Fibroblast of lung (primary cell): ENCODE data around the gene ERI3. TPM values are rescaled to one million over a fixed set of nuclear protein-coding genes. Genes with fewer than 3 reads are reported as not detected.

Source experiments
- DNase-seq, 2 donors: peaks; one replicate each; pipeline versions ENCODE4 v3.0.0 to v3.0.0-alpha.2; 2010; ENCODE audit warnings: low read depth in 2 of 2
- H2AFZ ChIP-seq: 2 replicates; pipeline ENCODE4 v1.5.1; 2012; ENCODE audit warnings: low read length, control low read depth, inconsistent platforms
- H3K27ac ChIP-seq: 2 replicates; pipeline ENCODE4 v1.5.1; 2011; ENCODE audit warnings: low read length, control low read depth; ENCODE audit not compliant: insufficient read depth
- H3K27me3 ChIP-seq: 2 replicates; pipeline ENCODE4 v1.5.1; 2011; ENCODE audit warnings: mild to moderate bottlenecking, low read length; ENCODE audit not compliant: control insufficient read depth, insufficient read depth
- H3K36me3 ChIP-seq: 2 replicates; pipeline ENCODE4 v1.5.1; 2011; ENCODE audit warnings: low read length; ENCODE audit not compliant: control insufficient read depth, insufficient read depth
- H3K4me1 ChIP-seq: 2 replicates; pipeline ENCODE4 v1.5.1; 2011; ENCODE audit warnings: low read length; ENCODE audit not compliant: control insufficient read depth, insufficient read depth; ENCODE audit errors: extremely low read depth
- H3K4me2 ChIP-seq: 2 replicates; pipeline ENCODE4 v1.5.1; 2011; ENCODE audit warnings: low read length, control low read depth; ENCODE audit not compliant: insufficient read depth; ENCODE audit errors: extremely low read depth
- H3K4me3 ChIP-seq, 4 experiments: fragments of 200-600 bp in 1 of 4; sonication (generic) in 1 of 4; replicated peaks in 1 of 4; 2 replicates each; pipeline ENCODE4 v1.5.1; 2011 to 2016; ENCODE audit warnings: low read length in 4 of 4, low read depth in 3 of 4, mild to moderate bottlenecking in 3 of 4, control low read depth in 2 of 4, inconsistent platforms in 1 of 4, mixed read lengths in 1 of 4; ENCODE audit not compliant: insufficient read depth in 1 of 4; ENCODE audit errors: control extremely low read depth in 1 of 4
- H3K79me2 ChIP-seq: 2 replicates; pipeline ENCODE4 v1.5.1; 2012; ENCODE audit warnings: mild to moderate bottlenecking, low read length, inconsistent platforms; ENCODE audit not compliant: control insufficient read depth, insufficient read depth
- H3K9ac ChIP-seq: 2 replicates; pipeline ENCODE4 v1.5.1; 2011; ENCODE audit warnings: mild to moderate bottlenecking, low read length, control low read depth; ENCODE audit not compliant: insufficient read depth
- H3K9me3 ChIP-seq: 2 replicates; pipeline ENCODE4 v1.5.1; 2012; ENCODE audit warnings: low read depth, low read length; ENCODE audit not compliant: control insufficient read depth, insufficient read depth
- H4K20me1 ChIP-seq: 2 replicates; pipeline ENCODE4 v1.5.1; 2011; ENCODE audit warnings: low read length; ENCODE audit not compliant: control insufficient read depth, insufficient read depth; ENCODE audit errors: extremely low read depth
- EZH2 ChIP-seq: IDR thresholded peaks from 2 replicates; pipeline ENCODE4 v1.5.1; 2012; ENCODE audit warnings: low read length, control low read depth, mild to moderate bottlenecking; ENCODE audit errors: missing control alignments
- polyA plus RNA-seq, 2 donors: library from polyadenylated mRNA; depleted of rRNA in 1 of 2; stranded (reverse) in 1 of 2; unstranded in 1 of 2; fragments of >200 nt; gene quantifications; 2 replicates each; pipeline ENCODE4 v1.2.1, GENCODE V29; 2011 to 2012; ENCODE audit warnings: missing spikeins in 1 of 2
- total RNA-seq: library from RNA; depleted of rRNA; stranded (reverse); fragments of >200 nt; gene quantifications from 2 replicates; pipeline ENCODE4 v1.2.1, GENCODE V29; 2014
- TF ChIP-seq, protein P1 (sequence below), 2 donors: IDR thresholded peaks in 1 of 2; conservative IDR thresholded peaks in 1 of 2; 1 replicate in 1 of 2; 2 replicates in 1 of 2; pipeline ENCODE4 v1.5.1; 2011 to 2012; ENCODE audit warnings: low read length in 2 of 2, control low read depth in 1 of 2, inconsistent platforms in 1 of 2, low read depth in 1 of 2, mild to moderate bottlenecking in 1 of 2

Gene ERI3
- total and polyA plus RNA-seq, 2 donors (not counting 1 experiment from before 2014, with no cell fraction given): 43.4 to 44.9 TPM

DNA sequence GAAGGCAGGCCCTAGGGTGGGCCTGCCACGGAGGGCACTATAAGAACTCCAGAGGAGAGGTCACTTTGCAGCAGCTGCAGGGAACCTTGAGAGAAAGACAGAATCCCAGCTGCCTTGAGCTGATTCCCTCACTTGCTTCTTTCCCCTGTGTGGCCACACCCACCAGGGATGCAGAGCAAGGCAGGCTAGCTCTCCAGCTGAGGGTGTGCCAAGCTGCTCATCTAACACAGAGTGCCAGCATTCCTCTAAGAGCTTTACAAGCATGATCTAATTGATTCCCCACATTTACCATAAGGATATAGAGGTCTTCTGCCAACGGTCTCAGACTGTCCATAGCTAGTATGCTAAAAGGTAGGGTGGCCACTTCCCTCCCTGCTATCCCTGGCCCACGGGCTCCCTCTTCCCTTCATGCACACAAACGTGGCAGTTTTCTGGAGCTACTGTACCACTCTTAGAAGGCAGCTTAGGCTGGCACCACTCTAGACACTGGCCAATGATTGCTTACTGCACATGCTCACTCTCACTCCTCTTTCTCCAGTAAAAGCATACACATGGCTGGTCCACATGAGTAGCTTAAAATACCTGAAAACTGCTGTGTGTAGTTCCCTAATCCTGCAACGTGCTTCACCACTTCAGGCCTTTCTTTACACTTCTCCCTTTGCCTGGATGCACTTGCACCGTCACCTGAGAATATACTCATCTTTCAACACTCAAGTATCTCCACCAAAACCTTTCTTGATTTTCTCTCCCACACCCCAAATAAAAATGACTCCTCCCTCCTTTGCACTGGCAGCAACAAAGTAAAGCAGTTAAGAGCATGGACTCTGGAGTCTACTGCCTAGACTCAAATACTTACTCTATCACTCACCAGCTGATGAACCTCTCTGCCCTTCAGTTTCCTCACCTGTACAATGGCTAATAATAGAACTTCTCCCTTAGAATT lies 84.1 kb downstream of the ERI3 start:
- Histone ChIP-seq H3K27me3 (no peaks in the 10 kb centered on the region), H3K4me3 (no peak overlapping the region), H3K9me3 (no peaks in the 10 kb centered on the region), H3K27ac (no peak overlapping the region), H2AFZ (no peak overlapping the region), H3K4me2 (no peak overlapping the region), H3K9ac (no peak overlapping the region), H3K4me1 (no peaks in the 10 kb centered on the region), H3K36me3 (no peaks in the 10 kb centered on the region), H3K79me2 (no peaks in the 10 kb centered on the region), H4K20me1 (no peaks in the 10 kb centered on the region)
- no peak for DNase-seq
- TF ChIP-seq, protein P1, sequence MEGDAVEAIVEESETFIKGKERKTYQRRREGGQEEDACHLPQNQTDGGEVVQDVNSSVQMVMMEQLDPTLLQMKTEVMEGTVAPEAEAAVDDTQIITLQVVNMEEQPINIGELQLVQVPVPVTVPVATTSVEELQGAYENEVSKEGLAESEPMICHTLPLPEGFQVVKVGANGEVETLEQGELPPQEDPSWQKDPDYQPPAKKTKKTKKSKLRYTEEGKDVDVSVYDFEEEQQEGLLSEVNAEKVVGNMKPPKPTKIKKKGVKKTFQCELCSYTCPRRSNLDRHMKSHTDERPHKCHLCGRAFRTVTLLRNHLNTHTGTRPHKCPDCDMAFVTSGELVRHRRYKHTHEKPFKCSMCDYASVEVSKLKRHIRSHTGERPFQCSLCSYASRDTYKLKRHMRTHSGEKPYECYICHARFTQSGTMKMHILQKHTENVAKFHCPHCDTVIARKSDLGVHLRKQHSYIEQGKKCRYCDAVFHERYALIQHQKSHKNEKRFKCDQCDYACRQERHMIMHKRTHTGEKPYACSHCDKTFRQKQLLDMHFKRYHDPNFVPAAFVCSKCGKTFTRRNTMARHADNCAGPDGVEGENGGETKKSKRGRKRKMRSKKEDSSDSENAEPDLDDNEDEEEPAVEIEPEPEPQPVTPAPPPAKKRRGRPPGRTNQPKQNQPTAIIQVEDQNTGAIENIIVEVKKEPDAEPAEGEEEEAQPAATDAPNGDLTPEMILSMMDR (conservative IDR thresholded peaks at IDR 0.05 in 1 of 2, IDR thresholded peaks at IDR 0.05 in 1 of 2; ENCODE audit: low read depth in 1 of 2, low read length in 2 of 2): no peak
- TF ChIP-seq EZH2: no peak

DNA sequence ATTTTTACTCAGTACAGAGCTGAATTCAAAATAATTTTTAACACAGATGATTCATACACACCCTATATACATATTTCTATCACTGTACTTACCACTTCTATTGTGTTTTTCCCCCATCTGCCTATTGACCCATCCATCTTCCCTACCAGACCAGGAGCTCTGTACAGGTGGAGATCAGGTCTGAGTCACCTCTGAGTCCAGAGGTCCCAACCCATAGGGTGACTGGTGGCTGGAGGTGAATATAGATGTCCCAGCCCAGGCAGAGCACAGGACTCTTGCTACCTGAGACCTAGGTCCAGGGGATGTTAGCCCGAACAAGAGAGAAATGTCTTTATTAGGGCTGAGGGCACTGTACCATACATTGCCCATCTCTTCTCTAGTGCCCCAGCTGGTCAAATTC lies 87.0 kb downstream of the ERI3 start:
- Histone ChIP-seq H3K36me3 (no peaks in the 10 kb centered on the region), H3K27me3 (no peaks in the 10 kb centered on the region), H2AFZ (no peak overlapping the region), H3K4me3 (no peak overlapping the region), H3K9ac (no peak overlapping the region), H4K20me1 (no peaks in the 10 kb centered on the region), H3K9me3 (no peaks in the 10 kb centered on the region), H3K4me2 (no peak overlapping the region), H3K79me2 (no peaks in the 10 kb centered on the region), H3K4me1 (no peaks in the 10 kb centered on the region), H3K27ac (no peak overlapping the region)
- TF ChIP-seq, protein P1 (conservative IDR thresholded peaks at IDR 0.05 in 1 of 2, IDR thresholded peaks at IDR 0.05 in 1 of 2; ENCODE audit: low read depth in 1 of 2, low read length in 2 of 2): no peak
- TF ChIP-seq EZH2: no peak
- no peak for DNase-seq

DNA sequence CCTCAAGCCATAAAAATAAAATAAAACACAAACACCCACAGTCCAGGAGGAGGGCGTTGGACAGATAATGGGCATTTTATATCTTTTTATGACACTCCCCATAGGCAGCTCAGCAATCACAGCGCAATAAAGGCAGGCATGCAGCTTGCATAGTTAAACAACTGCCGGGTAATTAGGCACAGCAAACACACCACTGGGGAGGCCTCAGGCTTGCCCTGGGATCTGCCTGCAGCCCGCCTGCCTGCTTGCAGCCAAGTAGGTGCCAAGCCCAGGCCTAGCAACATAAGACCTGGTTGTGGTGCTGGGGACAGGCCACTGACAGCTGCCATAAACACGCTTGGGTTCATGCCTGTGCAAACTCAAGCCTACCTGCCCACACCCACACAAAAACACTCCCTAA lies 87.6 kb downstream of the ERI3 start:
- Histone ChIP-seq H3K9me3 (no peaks in the 10 kb centered on the region), H2AFZ (no peak overlapping the region), H3K27me3 (no peaks in the 10 kb centered on the region), H3K36me3 (no peaks in the 10 kb centered on the region), H3K4me2 (no peak overlapping the region), H3K4me3 (no peak overlapping the region), H3K79me2 (no peaks in the 10 kb centered on the region), H3K9ac (no peak overlapping the region), H4K20me1 (no peaks in the 10 kb centered on the region), H3K27ac (no peak overlapping the region), H3K4me1 (no peaks in the 10 kb centered on the region)
- TF ChIP-seq, protein P1 (conservative IDR thresholded peaks at IDR 0.05 in 1 of 2, IDR thresholded peaks at IDR 0.05 in 1 of 2; ENCODE audit: low read depth in 1 of 2, low read length in 2 of 2): no peak
- TF ChIP-seq EZH2: no peak
- DNase-seq: no peak
